K562 (cell line): ENCODE data around the gene IRS4. TPM values are rescaled to one million over a fixed set of nuclear protein-coding genes. Genes with fewer than 3 reads are reported as not detected.

ENCODE experiments used
- ATAC-seq: fragments of 200-7000 bp; cut with Tn5 transposase; 3 replicates; pipeline ENCODE4 v1.9.1; 2020; ENCODE audit warnings: moderate library complexity
- BruUV-seq: library from RNA; stranded (reverse); fragments of 400-500 nt; replicated peaks from 2 replicates; lab custom pipeline; 2021; lab: Mats Ljungman, UMichigan
- CTCF ChIA-PET: fragments of 300-600 bp; formaldehyde crosslinking; extraction: SDS; loops from one replicate; lab custom pipeline; 2021; ENCODE audit warnings: low intra/inter-chr PET ratio; lab: Yijun Ruan, JAX
- POLR2A ChIA-PET: fragments of 300-600, 350-650 bp; sonication (Branson Sonifier 250); formaldehyde crosslinking; extraction: SDS; loops from one replicate; lab custom pipeline; 2021; ENCODE audit warnings: antibody characterized with exemption, inconsistent platforms; lab: Yijun Ruan, JAX
- DNase-seq, 4 experiments: peaks; one replicate each; pipeline versions ENCODE4 v3.0.0 to v3.0.0-alpha.2; 2011 to 2018; ENCODE audit warnings: low spot score in 3 of 4, mixed read lengths in 3 of 4; ENCODE audit errors: extremely low read depth in 1 of 4
- FAIRE-seq: peaks from 2 replicates; lab custom pipeline; 2011; peaks lifted over from hg19 to GRCh38; lab: Jason Lieb, UNC
- H2AFZ ChIP-seq: 2 replicates; pipeline ENCODE4 v1.6.0; 2011; ENCODE audit warnings: low read depth, low read length, control low read depth, inconsistent platforms
- H3K27ac ChIP-seq: fragments of 200-600 bp; 3 replicates; pipeline ENCODE4 v1.8.0; 2011; ENCODE audit warnings: low read depth, mild to moderate bottlenecking, control low read depth, inconsistent platforms, low read length, moderate library complexity, mixed read lengths; ENCODE audit errors: extremely low read depth
- H3K27me3 ChIP-seq, 2 experiments: fragments of 300-600 bp in 1 of 2; 2 replicates in 1 of 2; 3 replicates in 1 of 2; pipeline versions ENCODE4 v1.6.0 to v1.8.0; 2011; ENCODE audit warnings: inconsistent platforms in 2 of 2, low read length in 2 of 2, mild to moderate bottlenecking in 1 of 2, mixed read lengths in 1 of 2, moderate library complexity in 1 of 2; ENCODE audit not compliant: control insufficient read depth in 2 of 2, insufficient read depth in 2 of 2
- H3K36me3 ChIP-seq: fragments of 300-600 bp; 3 replicates; pipeline ENCODE4 v1.8.0; 2011; ENCODE audit warnings: mild to moderate bottlenecking, low read length, inconsistent platforms; ENCODE audit not compliant: control insufficient read depth, insufficient read depth
- H3K4me1 ChIP-seq, 2 experiments: fragments of 200-600 bp in 1 of 2; replicated peaks in 1 of 2; 2 replicates in 1 of 2; 3 replicates in 1 of 2; pipeline versions ENCODE4 v1.5.1 to v1.8.0; 2011; ENCODE audit warnings: inconsistent platforms in 2 of 2, low read length in 2 of 2, mild to moderate bottlenecking in 1 of 2, mixed read lengths in 1 of 2, moderate library complexity in 1 of 2; ENCODE audit not compliant: control insufficient read depth in 2 of 2, insufficient read depth in 2 of 2
- H3K4me2 ChIP-seq: 2 replicates; pipeline ENCODE4 v1.6.1; 2011; ENCODE audit warnings: low read length, control low read depth, inconsistent platforms, mixed read lengths; ENCODE audit not compliant: insufficient read depth
- H3K4me3 ChIP-seq: fragments of 200-600 bp; sonication (generic), shearing (Covaris generic); 2 replicates; pipeline ENCODE4 v1.5.1; 2016; ENCODE audit warnings: control low read depth, inconsistent platforms
- H3K79me2 ChIP-seq: fragments of 200-600 bp; 3 replicates; pipeline ENCODE4 v1.8.0; 2011; ENCODE audit warnings: low read length, inconsistent platforms; ENCODE audit not compliant: control insufficient read depth, insufficient read depth
- H3K9ac ChIP-seq, 2 experiments: 2 replicates each; pipeline versions ENCODE4 v1.6.0 to v1.6.1; 2011; ENCODE audit warnings: low read depth in 2 of 2, low read length in 2 of 2, control low read depth in 1 of 2, inconsistent platforms in 1 of 2, mild to moderate bottlenecking in 1 of 2, mixed read lengths in 1 of 2; ENCODE audit not compliant: insufficient read depth in 1 of 2
- H3K9me1 ChIP-seq: one replicate; pipeline ENCODE4 v1.6.0; 2011; ENCODE audit warnings: inconsistent platforms, mild to moderate bottlenecking, low read length, moderate library complexity; ENCODE audit not compliant: control insufficient read depth, insufficient read depth
- H3K9me3 ChIP-seq: replicated peaks from 2 replicates; pipeline ENCODE4 v1.5.1; 2011; ENCODE audit warnings: low read depth, low read length, inconsistent platforms; ENCODE audit not compliant: control insufficient read depth, insufficient read depth
- H4K20me1 ChIP-seq: replicated peaks from 2 replicates; pipeline ENCODE4 v1.6.1; 2011; ENCODE audit warnings: low read length, inconsistent platforms, mixed read lengths; ENCODE audit not compliant: control insufficient read depth, insufficient read depth
- ATF2 ChIP-seq: sonication (generic); formaldehyde crosslinking; IDR thresholded peaks from 2 replicates; pipeline ENCODE4 v1.8.1; 2022; ENCODE audit warnings: missing genetic modification reagents
- CHD7 ChIP-seq: fragments of 200-600 bp; sonication (generic); IDR thresholded peaks from one replicate; pipeline ENCODE4 v1.6.1; 2012; ENCODE audit warnings: mild to moderate bottlenecking, low read depth, low read length, inconsistent platforms
- KDM2B ChIP-seq: fragments of 250-450 bp; sonication (Bioruptor Pico); IDR thresholded peaks from 2 replicates; pipeline ENCODE4 v1.8.0; 2021; ENCODE audit warnings: mild to moderate bottlenecking, moderate library complexity
- NFYB ChIP-seq: IDR thresholded peaks from 2 replicates; pipeline ENCODE4 v1.6.1; 2011; ENCODE audit warnings: mild to moderate bottlenecking, moderate library complexity; ENCODE audit not compliant: insufficient read length; ENCODE audit errors: extremely low read depth
- OTX1 ChIP-seq: fragments of 450-650 bp; formaldehyde crosslinking; IDR thresholded peaks from 2 replicates; pipeline ENCODE4 v1.4.0; 2022; ENCODE audit warnings: mild to moderate bottlenecking
- SMARCA5 ChIP-seq: fragments of 450-650 bp; IDR thresholded peaks from 2 replicates; pipeline ENCODE4 v1.6.1; 2016
- ZNF217 ChIP-seq: sonication (generic); formaldehyde crosslinking; IDR thresholded peaks from 2 replicates; pipeline ENCODE4 v1.8.0; 2022; ENCODE audit warnings: mild to moderate bottlenecking, missing genetic modification reagents
- WGBS: fragments of 100-300 bp; shearing (Covaris generic); methylation state at CpG from one replicate; pipeline ENCODE4 v1.1.6; 2016; ENCODE audit warnings: low coverage, mixed read lengths; ENCODE audit not compliant: insufficient coverage; ENCODE audit errors: missing lambda C conversion rate; 5-methylcytosine and 5-hydroxymethylcytosine counted together
- in situ Hi-C: fragments of 300-500 bp; cut with MboI; formaldehyde crosslinking; loops from 4 replicates; pipeline ENCODE4 v1.15.0; 2018; ENCODE audit warnings: inconsistent platforms, mixed read lengths
- intact Hi-C: fragments of 100-400 bp; cut with micrococcal nuclease; formaldehyde crosslinking; loops from 2 replicates; pipeline ENCODE4 v1.14.2; 2022
- polyA plus RNA-seq, 8 experiments: library from polyadenylated mRNA; depleted of rRNA in 4 of 8; stranded (reverse) in 5 of 8; unstranded in 3 of 8; fragments of >200 nt; fragmentation: Nextera tagmentation in 2 of 8; fragmentation: Illumina TruSeq in 1 of 8; extraction: Ambion mirVana in 2 of 8; extraction: Trizol in 1 of 8; gene quantifications; 2 replicates each; pipeline versions ENCODE4 v1.2.1 to v1.2.3, GENCODE V29; 2011 to 2014; ENCODE audit warnings: inconsistent platforms in 1 of 8, missing spikeins in 1 of 8
- total RNA-seq, 7 experiments: library from RNA; depleted of rRNA in 6 of 7; stranded (reverse); fragments of >200 nt in 6 of 7; fragmentation: Illumina TruSeq in 2 of 7; extraction: Trizol in 2 of 7; gene quantifications; 2 replicates each; pipeline versions ENCODE4 v1.2.1 to v1.2.3, GENCODE V29; 2011 to 2021; ENCODE audit warnings: low replicate concordance in 1 of 7

The IRS4 gene
- total and polyA plus RNA-seq, 9 of the 15 experiments (the other 6 are each of a cell fraction or from before 2014, with no cell fraction given): not detected

- Histone ChIP-seq H3K4me3 (no peak overlapping the region), H3K9ac (no peak overlapping the region), H4K20me1 (no peaks in the 10 kb centered on the region), H3K27me3 (no peaks in the 10 kb centered on the region), H3K9me3 (no peaks in the 10 kb centered on the region), H3K79me2 (no peaks in the 10 kb centered on the region), H3K9me1 (no peaks in the 10 kb centered on the region), H3K36me3 (no peaks in the 10 kb centered on the region), H3K4me1 (no peaks in the 10 kb centered on the region), H2AFZ (no peak overlapping the region), H3K27ac (no peak overlapping the region), H3K4me2 (no peak overlapping the region)
- POLR2A ChIA-PET: no interaction called here
- intact Hi-C loops: no loop called here
- BruUV-seq: no TSS peak
- ATAC-seq (no peak), DNase-seq (no peak), FAIRE-seq (no peak)
- CTCF ChIA-PET: no interaction called here
- no CpG with 5 or more reads among the region's 1 CpG for WGBS
- in situ Hi-C loops: no loop called here
- TF ChIP-seq OTX1 (CRISPR knock-in tag) (no peak), CHD7 (no peak), KDM2B (CRISPR knock-in tag) (no peak), NFYB (no peak), ZNF217 (CRISPR knock-in tag) (no peak), ATF2 (CRISPR knock-in tag) (no peak), SMARCA5 (no peak)
Observed at GRCh38 chrX:108763559-108763958, 27.2 kb upstream of the IRS4 start.
